NCI-H2081 treated with DMSO at 0.1 percent for 48 hours (cell line): ENCODE measurements around the gene MMP2.

Source experiments
- DNase-seq: peaks from one replicate; lab custom pipeline; 2025; lab: John Stamatoyannopoulos, UW

The MMP2 gene

DNA sequence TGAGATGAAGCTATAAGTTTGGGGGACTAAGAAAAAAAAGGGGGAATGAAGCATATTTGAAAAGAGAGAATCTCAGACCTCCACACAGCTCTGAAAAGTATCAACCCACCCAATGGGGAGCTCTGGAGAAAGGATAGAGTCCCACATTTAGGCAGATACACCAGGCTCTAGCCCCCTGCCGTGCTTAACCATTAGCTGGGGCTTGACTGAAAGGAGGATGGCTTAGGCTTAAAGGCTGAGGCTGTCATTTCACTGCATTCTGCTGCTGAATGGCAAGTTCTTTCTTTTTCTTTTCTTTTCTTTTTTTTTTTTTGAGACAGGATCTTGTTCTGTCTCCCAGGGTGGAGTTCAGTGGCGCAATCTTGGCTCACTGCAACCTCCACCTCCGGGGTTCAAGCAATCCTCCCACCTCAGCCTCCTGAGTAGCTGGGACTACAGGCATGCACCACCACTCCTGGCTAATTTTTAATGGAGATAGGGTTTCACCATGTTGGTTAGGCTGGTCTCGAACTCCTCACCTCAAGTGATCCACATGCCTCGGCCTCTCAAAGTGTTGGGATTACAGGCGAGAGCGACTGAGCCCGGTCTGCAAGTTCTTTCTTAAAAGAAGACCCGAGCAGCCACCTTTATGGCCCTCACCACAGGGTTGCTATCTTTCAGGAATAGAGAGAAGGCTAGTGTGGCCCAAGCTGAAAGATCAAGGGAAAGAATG, 9.0 kb upstream of the MMP2 start:
- no peak for DNase-seq

DNA sequence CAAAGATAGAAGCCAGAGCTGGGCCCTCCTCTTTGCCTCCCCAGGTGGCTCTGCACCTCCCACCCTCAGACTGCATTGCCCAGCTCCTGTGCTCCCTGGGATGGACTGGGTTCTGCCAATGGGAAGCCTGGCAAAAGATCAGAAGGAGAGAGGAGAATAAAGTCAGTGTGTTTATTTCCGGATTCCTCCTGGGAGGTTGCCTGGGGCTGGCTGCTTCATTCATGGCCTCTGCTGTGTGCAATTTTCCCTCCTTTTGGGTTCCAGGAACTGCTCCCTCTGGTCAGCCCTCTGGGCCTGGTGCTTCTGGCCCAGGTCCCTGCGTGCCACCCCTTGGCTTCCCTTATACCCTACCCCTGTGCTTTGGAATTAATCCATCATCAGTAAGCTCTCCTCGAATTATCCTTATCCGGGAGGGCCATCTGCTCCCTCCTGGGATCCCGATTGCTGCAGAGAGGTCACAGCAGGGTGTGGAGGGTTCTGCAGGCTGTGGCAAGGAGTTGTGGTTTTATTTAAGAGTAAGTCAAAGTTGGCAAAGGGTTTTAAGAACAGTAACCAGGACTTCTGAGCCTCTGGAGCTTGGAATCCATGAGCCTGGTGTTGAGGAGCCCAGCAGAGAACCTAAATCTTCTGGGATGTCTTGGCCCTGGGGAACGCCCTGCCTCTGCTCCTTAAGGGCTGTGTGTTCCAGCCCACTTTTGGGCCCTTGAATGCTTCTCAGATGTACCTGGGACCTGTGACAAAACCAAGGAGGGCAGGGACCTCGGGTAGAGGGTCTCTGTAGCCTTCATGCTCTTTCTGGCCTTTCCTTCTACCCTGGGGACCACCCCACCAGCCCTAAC, 8.2 kb upstream of the MMP2 start:
- no peak for DNase-seq

DNA sequence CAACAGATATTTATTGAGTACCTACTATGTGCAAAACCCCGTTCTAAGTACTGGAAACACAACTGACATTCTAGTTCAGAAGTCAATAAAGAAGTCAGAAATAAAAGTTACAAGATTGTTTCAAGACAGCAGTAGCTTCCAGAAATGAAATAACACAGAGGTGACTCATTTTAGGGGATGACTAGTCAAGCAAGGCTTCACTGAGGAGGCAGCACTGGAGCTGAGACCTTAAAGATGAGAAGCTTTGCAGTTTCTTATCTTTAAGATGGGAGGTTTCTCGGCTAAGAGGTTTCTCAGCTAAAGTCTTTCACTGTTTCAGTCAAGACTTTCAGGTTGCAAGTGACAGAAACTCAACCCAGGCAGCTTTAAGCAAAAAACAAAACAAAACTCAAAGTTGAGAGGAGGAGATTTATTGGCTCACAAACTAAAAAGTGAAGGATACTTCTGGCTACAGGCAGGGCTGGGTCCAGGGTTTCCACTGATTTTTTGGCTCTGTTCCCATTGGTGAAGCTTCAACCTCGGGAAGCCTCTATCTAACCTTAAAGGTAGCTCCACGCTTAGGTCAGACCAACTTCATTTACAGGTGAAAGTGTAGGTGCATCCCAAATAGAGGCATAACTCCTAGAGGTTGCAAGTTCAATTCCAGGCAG, 7.4 kb upstream of the MMP2 start:
- no peak for DNase-seq

GRCh38 chr16:55473587-55473986, 5.4 kb upstream of the MMP2 start:
- DNase-seq: no peak

DNA sequence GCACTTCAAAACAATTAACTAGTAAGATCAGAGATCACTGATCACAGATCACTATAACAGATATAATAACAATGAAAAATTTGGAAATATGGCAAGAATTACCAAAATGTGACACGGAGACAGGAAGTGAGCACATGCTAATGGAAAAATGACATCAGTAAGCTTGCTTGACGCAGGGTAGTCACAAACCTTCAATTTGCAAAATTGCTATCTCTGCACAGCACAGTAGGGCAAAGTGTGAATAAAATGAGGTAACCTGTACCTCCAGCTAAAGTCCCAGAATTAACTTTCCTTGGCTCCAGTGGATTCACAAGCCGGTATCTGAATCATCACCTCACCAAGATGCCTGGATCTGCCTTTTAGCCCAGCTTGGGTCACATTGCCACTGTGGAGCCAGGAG, 4.2 kb upstream of the MMP2 start:
- no peak for DNase-seq

GRCh38 chr16:55475919-55476318, 3.1 kb upstream of the MMP2 start:
- DNase-seq: no peak

DNA sequence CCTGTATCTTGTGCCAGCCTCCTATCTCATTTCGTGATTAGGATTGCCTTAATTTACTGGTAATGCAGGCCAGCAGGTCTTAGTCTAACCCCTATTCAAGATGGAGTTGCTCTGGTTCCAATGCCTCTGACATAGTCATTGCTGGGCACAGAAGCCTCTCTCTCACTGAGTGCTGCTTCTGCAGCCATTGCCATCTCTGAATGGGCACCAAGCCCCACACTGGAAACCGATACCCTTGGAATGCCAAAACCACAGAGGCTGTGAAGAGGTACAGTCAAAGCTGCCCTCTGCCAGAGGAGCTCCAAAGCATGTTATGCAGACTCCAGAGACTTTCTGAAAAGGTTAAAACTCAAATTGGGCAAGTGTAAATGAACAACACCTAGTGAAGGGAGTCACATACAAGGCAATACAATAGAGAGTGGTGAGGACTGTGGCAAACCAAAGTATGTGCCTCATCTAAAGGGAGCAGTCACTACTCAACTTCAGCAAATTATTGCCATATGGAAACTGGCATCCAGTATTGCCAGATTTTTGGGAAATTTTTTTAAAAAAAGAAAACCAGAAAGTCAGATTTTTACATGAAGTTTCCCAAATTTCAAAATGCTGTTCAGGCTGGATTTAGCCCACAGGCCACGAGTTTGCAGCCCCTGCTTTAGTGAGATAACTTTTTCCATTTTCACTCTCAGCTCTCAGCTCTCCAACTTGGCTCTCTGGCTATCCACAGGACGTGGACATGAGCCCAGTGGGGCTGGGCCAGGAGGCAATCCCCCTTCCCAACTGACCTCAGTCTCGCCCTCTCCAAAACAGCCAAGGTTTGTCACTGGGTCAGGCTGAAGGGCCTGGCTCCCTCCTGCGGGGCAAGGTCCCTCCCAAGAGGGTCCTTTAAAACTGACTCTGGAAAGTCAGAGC, 2.1 kb upstream of the MMP2 start:
- DNase-seq: no peak

GRCh38 chr16:55477736-55478135, 1.3 kb upstream of the MMP2 start:
- DNase-seq: no peak

GRCh38 chr16:55479430-55480140, 587 bp downstream of the MMP2 start:
- DNase-seq: no peak

- no peak for DNase-seq
Observed at GRCh38 chr16:55480228-55480655, 1.2 kb downstream of the MMP2 start.

- no peak for DNase-seq
Observed at GRCh38 chr16:55481023-55481422, 2.0 kb downstream of the MMP2 start.

DNA sequence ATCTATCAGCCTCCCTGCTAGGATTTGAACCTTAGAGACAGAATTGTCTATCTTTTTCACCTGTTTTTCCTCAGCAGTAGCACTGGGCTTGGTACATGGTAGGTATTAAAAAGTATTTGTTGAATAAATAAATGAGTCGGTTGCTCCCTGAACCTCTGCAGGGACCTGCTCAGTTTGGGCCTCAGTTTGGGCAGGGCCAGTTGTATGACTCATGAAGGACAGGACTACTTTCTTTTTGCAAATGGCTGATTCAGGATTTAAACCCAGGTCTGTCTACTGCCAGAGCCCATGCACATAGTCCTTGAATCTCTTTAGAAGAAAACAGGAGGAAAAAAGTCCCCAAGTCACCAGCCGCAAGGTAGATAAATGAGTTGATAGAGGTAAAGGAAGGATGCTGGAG, 3.1 kb downstream of the MMP2 start:
- no peak for DNase-seq

- DNase-seq: no peak
Observed at GRCh38 chr16:55487048-55487803, 8.2 kb downstream of the MMP2 start.

DNA sequence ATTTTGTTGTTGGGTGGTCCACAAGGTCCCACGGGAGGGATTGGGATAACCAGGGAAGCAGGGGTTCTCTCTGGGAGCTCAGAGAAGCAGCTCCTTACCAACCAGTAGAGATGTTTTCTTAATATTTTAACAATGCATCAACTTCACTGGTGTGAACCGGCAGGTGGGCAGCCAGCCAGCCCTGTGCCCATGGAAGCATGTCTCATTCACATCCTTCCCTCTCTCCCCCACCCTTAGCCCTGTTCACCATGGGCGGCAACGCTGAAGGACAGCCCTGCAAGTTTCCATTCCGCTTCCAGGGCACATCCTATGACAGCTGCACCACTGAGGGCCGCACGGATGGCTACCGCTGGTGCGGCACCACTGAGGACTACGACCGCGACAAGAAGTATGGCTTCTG, 9.3 kb downstream of the MMP2 start:
- DNase-seq: no peak

- DNase-seq: no peak
Observed at GRCh38 chr16:55489119-55489955, 10.3 kb downstream of the MMP2 start.

DNA sequence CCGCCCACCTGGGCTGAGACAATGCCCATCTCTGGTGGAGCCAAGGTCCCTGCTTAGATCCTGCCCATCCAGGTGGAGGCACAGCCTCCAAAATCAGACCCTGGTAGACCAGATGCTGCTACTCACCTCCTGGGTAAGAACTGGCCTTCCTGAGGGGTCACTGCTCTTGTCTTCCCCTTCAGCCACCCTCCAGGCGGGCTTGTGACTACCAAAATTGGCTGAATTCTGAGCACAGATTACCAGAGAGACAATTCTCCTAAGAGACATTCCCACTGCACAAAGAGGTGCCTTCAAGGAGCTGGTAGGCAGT, 10.9 kb downstream of the MMP2 start:
- DNase-seq: no peak

- DNase-seq: no peak
Observed at GRCh38 chr16:55490301-55490700, 11.3 kb downstream of the MMP2 start.

DNA sequence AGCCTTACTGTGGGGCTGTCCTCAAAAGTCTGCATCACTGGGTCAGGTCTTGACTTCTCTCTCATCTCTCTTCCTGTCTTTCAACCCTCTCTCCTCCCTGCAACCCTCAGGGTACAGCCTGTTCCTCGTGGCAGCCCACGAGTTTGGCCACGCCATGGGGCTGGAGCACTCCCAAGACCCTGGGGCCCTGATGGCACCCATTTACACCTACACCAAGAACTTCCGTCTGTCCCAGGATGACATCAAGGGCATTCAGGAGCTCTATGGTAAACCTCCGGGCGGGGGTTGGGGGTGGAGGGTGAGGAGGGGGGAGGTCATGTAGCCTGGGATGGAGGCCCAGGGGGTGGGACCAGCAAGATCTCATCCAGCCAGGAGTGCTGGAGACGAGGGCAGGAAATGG, 12.7 kb downstream of the MMP2 start:
- DNase-seq: no peak

DNA sequence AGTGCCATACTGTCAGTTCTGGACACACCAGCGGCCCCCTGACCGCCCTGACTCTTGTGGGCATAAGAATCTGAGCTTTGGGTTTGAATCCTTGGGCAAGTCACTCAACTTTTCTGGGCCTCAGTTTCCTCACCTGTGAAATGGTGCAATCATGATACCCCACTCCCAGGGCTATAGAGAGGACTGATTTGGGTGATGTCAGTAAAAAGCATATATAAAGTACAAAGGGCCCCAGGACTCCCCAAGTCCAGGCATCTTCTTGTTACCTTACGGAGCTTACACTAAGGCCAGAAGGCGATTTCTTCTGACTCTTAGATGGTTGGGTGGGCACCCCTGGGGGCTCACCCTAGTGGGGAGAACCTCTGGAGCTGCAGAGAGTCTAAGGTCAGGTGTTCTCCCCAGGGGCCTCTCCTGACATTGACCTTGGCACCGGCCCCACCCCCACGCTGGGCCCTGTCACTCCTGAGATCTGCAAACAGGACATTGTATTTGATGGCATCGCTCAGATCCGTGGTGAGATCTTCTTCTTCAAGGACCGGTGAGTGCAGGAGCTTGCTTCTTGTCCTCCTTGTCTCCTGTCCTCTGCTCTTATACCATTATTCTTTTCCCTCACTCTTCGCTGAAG, 13.9 kb downstream of the MMP2 start:
- no peak for DNase-seq
